ENCODE measurements around the gene CDK5RAP2.

The CDK5RAP2 gene

GRCh38 chr9:120447959-120448500 is 131.9 kb downstream of the CDK5RAP2 start:
- no peak overlapping the region for H4K8ac ChIP-seq (ENCODE audit: low read depth, low read length)
- no peak overlapping the region for H3K27ac ChIP-seq (replicated peaks; ENCODE audit: low read length)
- no peak overlapping the region for H3K9ac ChIP-seq (ENCODE audit: low read depth, low read length, poor library complexity)
- no peaks in the 10 kb centered on the region for H3K9me3 ChIP-seq (replicated peaks in 1 of 2; ENCODE audit: control insufficient read depth in 2 of 2, insufficient read depth in 1 of 2, low read depth in 1 of 2, low read length in 2 of 2)
- H2BK12ac ChIP-seq (ENCODE audit: low read length), result no peak overlapping the region
- no peak overlapping the region for H3K4ac ChIP-seq (ENCODE audit: low read length)
- peaks cover 13 to 88% of the 10 kb centered on the region in 2 donors for H3K36me3 ChIP-seq (replicated peaks in 1 of 2; ENCODE audit: control insufficient read depth in 2 of 2, insufficient read depth in 2 of 2, low read length in 2 of 2)
- H4K91ac ChIP-seq (ENCODE audit: low read depth, low read length, poor library complexity), result no peak overlapping the region
- no peak overlapping the region for H2AK5ac ChIP-seq (ENCODE audit: low read depth, low read length)
- no peak overlapping the region for H3K4me2 ChIP-seq (ENCODE audit: insufficient read depth, low read length, poor library complexity, severe bottlenecking)
- no peaks in the 10 kb centered on the region for H3K79me1 ChIP-seq (ENCODE audit: low read depth, low read length)
- H3K14ac ChIP-seq (ENCODE audit: low read length), result no peak overlapping the region
- no peaks in the 10 kb centered on the region for H3K27me3 ChIP-seq (ENCODE audit: control insufficient read depth in 3 of 3, insufficient read depth in 3 of 3, low read depth in 1 of 3, low read length in 3 of 3)
- DNase-seq (ENCODE audit: low spot score), result no peak
- no CpG with 5 or more reads among the region's 9 CpGs for WGBS, 2 donors (ENCODE audit: extremely low coverage in 2 of 2, insufficient read length in 2 of 2, insufficient replicate concordance in 1 of 2)
- no peak overlapping the region for H3K23ac ChIP-seq (ENCODE audit: low read depth, low read length, poor library complexity)
- no peak overlapping the region for H2BK15ac ChIP-seq (ENCODE audit: low read length)
- no peak overlapping the region for H2BK5ac ChIP-seq (ENCODE audit: low read length)
- no peaks in the 10 kb centered on the region for H3K4me1 ChIP-seq (ENCODE audit: control insufficient read depth in 2 of 2, insufficient read depth in 1 of 2, low read depth in 1 of 2, low read length in 2 of 2)
- H2BK120ac ChIP-seq (ENCODE audit: low read depth, low read length), result no peak overlapping the region
- no peak overlapping the region for H3K4me3 ChIP-seq (ENCODE audit: low read length in 2 of 2)
- H2AFZ ChIP-seq (ENCODE audit: low read length), result no peak overlapping the region
- no peak overlapping the region for H3K18ac ChIP-seq (ENCODE audit: low read length)

GRCh38 chr9:120446671-120447070 is 133.3 kb downstream of the CDK5RAP2 start:
- no peak overlapping the region for H2BK15ac ChIP-seq (ENCODE audit: low read length)
- no peak overlapping the region for H3K9ac ChIP-seq (ENCODE audit: low read depth, low read length, poor library complexity)
- no peak overlapping the region for H3K4ac ChIP-seq (ENCODE audit: low read length)
- H3K4me2 ChIP-seq (ENCODE audit: insufficient read depth, low read length, poor library complexity, severe bottlenecking), result no peak overlapping the region
- H4K8ac ChIP-seq (ENCODE audit: low read depth, low read length), result no peak overlapping the region
- DNase-seq (ENCODE audit: low spot score), result no peak
- no peaks in the 10 kb centered on the region for H3K4me1 ChIP-seq (ENCODE audit: control insufficient read depth in 2 of 2, insufficient read depth in 1 of 2, low read depth in 1 of 2, low read length in 2 of 2)
- no peak overlapping the region for H2BK5ac ChIP-seq (ENCODE audit: low read length)
- no peaks in the 10 kb centered on the region for H3K9me3 ChIP-seq (replicated peaks in 1 of 2; ENCODE audit: control insufficient read depth in 2 of 2, insufficient read depth in 1 of 2, low read depth in 1 of 2, low read length in 2 of 2)
- H3K23ac ChIP-seq (ENCODE audit: low read depth, low read length, poor library complexity), result no peak overlapping the region
- no peak overlapping the region for H3K14ac ChIP-seq (ENCODE audit: low read length)
- H4K91ac ChIP-seq (ENCODE audit: low read depth, low read length, poor library complexity), result no peak overlapping the region
- H3K4me3 ChIP-seq (ENCODE audit: low read length in 2 of 2), result no peak overlapping the region
- H3K36me3 ChIP-seq (replicated peaks in 1 of 2; ENCODE audit: control insufficient read depth in 2 of 2, insufficient read depth in 2 of 2, low read length in 2 of 2), result peaks cover 15 to 92% of the 10 kb centered on the region in 2 donors
- H3K18ac ChIP-seq (ENCODE audit: low read length), result no peak overlapping the region
- no peaks in the 10 kb centered on the region for H3K27me3 ChIP-seq (ENCODE audit: control insufficient read depth in 3 of 3, insufficient read depth in 3 of 3, low read depth in 1 of 3, low read length in 3 of 3)
- no peak overlapping the region for H2AFZ ChIP-seq (ENCODE audit: low read length)
- no peak overlapping the region for H2AK5ac ChIP-seq (ENCODE audit: low read depth, low read length)
- no peak overlapping the region for H2BK120ac ChIP-seq (ENCODE audit: low read depth, low read length)
- no peaks in the 10 kb centered on the region for H3K79me1 ChIP-seq (ENCODE audit: low read depth, low read length)
- H3K27ac ChIP-seq (replicated peaks; ENCODE audit: low read length), result no peak overlapping the region
- no peak overlapping the region for H2BK12ac ChIP-seq (ENCODE audit: low read length)
- no CpG with 5 or more reads among the region's 4 CpGs for WGBS, 2 donors (ENCODE audit: extremely low coverage in 2 of 2, insufficient read length in 2 of 2, insufficient replicate concordance in 1 of 2)

- Histone ChIP-seq H3K4me3 (ENCODE audit: low read length in 2 of 2) (no peak overlapping the region), H3K36me3 (replicated peaks in 1 of 2; ENCODE audit: control insufficient read depth in 2 of 2, insufficient read depth in 2 of 2, low read length in 2 of 2) (peaks cover 23 to 96% of the 10 kb centered on the region in 2 donors), H3K4me2 (ENCODE audit: insufficient read depth, low read length, poor library complexity, severe bottlenecking) (no peak overlapping the region), H3K27me3 (ENCODE audit: control insufficient read depth in 3 of 3, insufficient read depth in 3 of 3, low read depth in 1 of 3, low read length in 3 of 3) (no peaks in the 10 kb centered on the region), H4K8ac (ENCODE audit: low read depth, low read length) (no peak overlapping the region), H3K27ac (replicated peaks; ENCODE audit: low read length) (no peak overlapping the region), H2BK12ac (ENCODE audit: low read length) (no peak overlapping the region), H3K23ac (ENCODE audit: low read depth, low read length, poor library complexity) (no peak overlapping the region), H2BK120ac (ENCODE audit: low read depth, low read length) (no peak overlapping the region), H2BK15ac (ENCODE audit: low read length) (no peak overlapping the region), H4K91ac (ENCODE audit: low read depth, low read length, poor library complexity) (no peak overlapping the region), H3K9me3 (replicated peaks in 1 of 2; ENCODE audit: control insufficient read depth in 2 of 2, insufficient read depth in 1 of 2, low read depth in 1 of 2, low read length in 2 of 2) (no peaks in the 10 kb centered on the region), H3K9ac (ENCODE audit: low read depth, low read length, poor library complexity) (no peak overlapping the region), H2AK5ac (ENCODE audit: low read depth, low read length) (no peak overlapping the region), H3K4ac (ENCODE audit: low read length) (no peak overlapping the region), H3K4me1 (ENCODE audit: control insufficient read depth in 2 of 2, insufficient read depth in 1 of 2, low read depth in 1 of 2, low read length in 2 of 2) (no peaks in the 10 kb centered on the region), H3K14ac (ENCODE audit: low read length) (no peak overlapping the region), H3K18ac (ENCODE audit: low read length) (no peak overlapping the region), H2BK5ac (ENCODE audit: low read length) (no peak overlapping the region), H3K79me1 (ENCODE audit: low read depth, low read length) (no peaks in the 10 kb centered on the region), H2AFZ (ENCODE audit: low read length) (no peak overlapping the region)
- DNase-seq (ENCODE audit: low spot score), result no peak
- WGBS, 2 donors (ENCODE audit: extremely low coverage in 2 of 2, insufficient read length in 2 of 2, insufficient replicate concordance in 1 of 2), result no CpG with 5 or more reads among the region's 3 CpGs
Measured at GRCh38 chr9:120443976-120444375, 136.0 kb downstream of the CDK5RAP2 start.

GRCh38 chr9:120443489-120443888 is 136.5 kb downstream of the CDK5RAP2 start:
- H2BK15ac ChIP-seq (ENCODE audit: low read length), result no peak overlapping the region
- no peak overlapping the region for H3K18ac ChIP-seq (ENCODE audit: low read length)
- H3K4me3 ChIP-seq (ENCODE audit: low read length in 2 of 2), result no peak overlapping the region
- H3K23ac ChIP-seq (ENCODE audit: low read depth, low read length, poor library complexity), result no peak overlapping the region
- H3K27ac ChIP-seq (replicated peaks; ENCODE audit: low read length), result no peak overlapping the region
- no peak overlapping the region for H3K9ac ChIP-seq (ENCODE audit: low read depth, low read length, poor library complexity)
- peaks cover 24 to 100% of the 10 kb centered on the region in 2 donors for H3K36me3 ChIP-seq (replicated peaks in 1 of 2; ENCODE audit: control insufficient read depth in 2 of 2, insufficient read depth in 2 of 2, low read length in 2 of 2)
- no peak overlapping the region for H3K4ac ChIP-seq (ENCODE audit: low read length)
- H2AK5ac ChIP-seq (ENCODE audit: low read depth, low read length), result no peak overlapping the region
- no peak overlapping the region for H2BK12ac ChIP-seq (ENCODE audit: low read length)
- DNase-seq (ENCODE audit: low spot score), result no peak
- no peak overlapping the region for H4K91ac ChIP-seq (ENCODE audit: low read depth, low read length, poor library complexity)
- H3K79me1 ChIP-seq (ENCODE audit: low read depth, low read length), result no peaks in the 10 kb centered on the region
- H2BK120ac ChIP-seq (ENCODE audit: low read depth, low read length), result no peak overlapping the region
- no peaks in the 10 kb centered on the region for H3K27me3 ChIP-seq (ENCODE audit: control insufficient read depth in 3 of 3, insufficient read depth in 3 of 3, low read depth in 1 of 3, low read length in 3 of 3)
- whole genome bisulfite sequencing, 2 donors (ENCODE audit: extremely low coverage in 2 of 2, insufficient read length in 2 of 2, insufficient replicate concordance in 1 of 2), result no CpG with 5 or more reads among the region's 2 CpGs
- H2AFZ ChIP-seq (ENCODE audit: low read length), result no peak overlapping the region
- no peaks in the 10 kb centered on the region for H3K9me3 ChIP-seq (replicated peaks in 1 of 2; ENCODE audit: control insufficient read depth in 2 of 2, insufficient read depth in 1 of 2, low read depth in 1 of 2, low read length in 2 of 2)
- H3K14ac ChIP-seq (ENCODE audit: low read length), result no peak overlapping the region
- no peaks in the 10 kb centered on the region for H3K4me1 ChIP-seq (ENCODE audit: control insufficient read depth in 2 of 2, insufficient read depth in 1 of 2, low read depth in 1 of 2, low read length in 2 of 2)
- H3K4me2 ChIP-seq (ENCODE audit: insufficient read depth, low read length, poor library complexity, severe bottlenecking), result no peak overlapping the region
- no peak overlapping the region for H4K8ac ChIP-seq (ENCODE audit: low read depth, low read length)
- H2BK5ac ChIP-seq (ENCODE audit: low read length), result no peak overlapping the region
